ENCODE data around the gene IPO11.

The IPO11 gene

DNA sequence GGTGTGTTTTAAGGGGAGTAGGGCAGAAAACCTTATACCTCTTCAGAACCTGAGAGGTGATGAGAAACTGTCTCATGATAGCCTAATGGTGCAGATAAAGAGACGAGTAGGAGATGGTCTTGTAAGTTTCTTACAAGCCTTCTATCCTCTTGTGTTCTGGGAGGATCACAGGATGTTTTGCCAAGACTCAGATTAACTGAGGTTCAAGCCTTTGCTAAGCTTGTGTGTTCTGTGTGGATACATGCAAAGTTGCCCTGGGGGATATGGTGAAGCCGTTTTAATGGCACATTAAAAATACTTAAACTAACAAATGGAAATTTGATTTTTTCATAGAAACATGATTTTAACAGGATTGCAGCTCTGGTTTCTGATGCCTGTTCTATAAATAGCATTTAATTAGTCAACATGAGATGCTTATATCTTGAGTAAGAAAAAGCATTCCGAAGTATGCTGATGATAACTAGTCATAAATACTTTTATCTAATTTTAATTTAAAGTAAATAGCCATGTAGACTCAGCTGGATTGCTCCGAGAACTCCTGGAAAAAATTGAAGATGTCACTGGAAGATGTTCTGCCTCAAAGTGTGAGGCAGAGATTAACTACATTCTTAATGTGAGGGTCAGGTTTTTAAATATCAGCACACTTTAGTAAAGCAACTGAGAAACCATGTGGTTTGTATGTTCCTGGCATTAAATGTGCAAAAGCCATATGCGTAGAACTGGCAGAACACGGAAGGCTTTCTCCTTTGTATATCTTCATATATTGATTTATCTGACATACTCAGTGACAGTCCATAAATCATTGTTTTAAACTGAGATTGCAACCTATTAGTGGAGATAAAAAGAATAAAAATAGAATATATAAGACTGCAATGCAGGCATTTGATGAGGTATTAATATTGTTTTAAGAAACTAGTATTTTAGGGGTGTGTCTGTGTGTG, 53.7 kb downstream of the IPO11 start:
- H3K4me3 ChIP-seq (ENCODE audit: low read depth, low read length): no peak overlapping the region
- no peak for DNase-seq (ENCODE audit: low read depth)
- TF ChIP-seq, protein P1, sequence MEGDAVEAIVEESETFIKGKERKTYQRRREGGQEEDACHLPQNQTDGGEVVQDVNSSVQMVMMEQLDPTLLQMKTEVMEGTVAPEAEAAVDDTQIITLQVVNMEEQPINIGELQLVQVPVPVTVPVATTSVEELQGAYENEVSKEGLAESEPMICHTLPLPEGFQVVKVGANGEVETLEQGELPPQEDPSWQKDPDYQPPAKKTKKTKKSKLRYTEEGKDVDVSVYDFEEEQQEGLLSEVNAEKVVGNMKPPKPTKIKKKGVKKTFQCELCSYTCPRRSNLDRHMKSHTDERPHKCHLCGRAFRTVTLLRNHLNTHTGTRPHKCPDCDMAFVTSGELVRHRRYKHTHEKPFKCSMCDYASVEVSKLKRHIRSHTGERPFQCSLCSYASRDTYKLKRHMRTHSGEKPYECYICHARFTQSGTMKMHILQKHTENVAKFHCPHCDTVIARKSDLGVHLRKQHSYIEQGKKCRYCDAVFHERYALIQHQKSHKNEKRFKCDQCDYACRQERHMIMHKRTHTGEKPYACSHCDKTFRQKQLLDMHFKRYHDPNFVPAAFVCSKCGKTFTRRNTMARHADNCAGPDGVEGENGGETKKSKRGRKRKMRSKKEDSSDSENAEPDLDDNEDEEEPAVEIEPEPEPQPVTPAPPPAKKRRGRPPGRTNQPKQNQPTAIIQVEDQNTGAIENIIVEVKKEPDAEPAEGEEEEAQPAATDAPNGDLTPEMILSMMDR (IDR thresholded peaks at IDR 0.05; ENCODE audit: low read depth, low read length, missing control alignments): no peak

DNA sequence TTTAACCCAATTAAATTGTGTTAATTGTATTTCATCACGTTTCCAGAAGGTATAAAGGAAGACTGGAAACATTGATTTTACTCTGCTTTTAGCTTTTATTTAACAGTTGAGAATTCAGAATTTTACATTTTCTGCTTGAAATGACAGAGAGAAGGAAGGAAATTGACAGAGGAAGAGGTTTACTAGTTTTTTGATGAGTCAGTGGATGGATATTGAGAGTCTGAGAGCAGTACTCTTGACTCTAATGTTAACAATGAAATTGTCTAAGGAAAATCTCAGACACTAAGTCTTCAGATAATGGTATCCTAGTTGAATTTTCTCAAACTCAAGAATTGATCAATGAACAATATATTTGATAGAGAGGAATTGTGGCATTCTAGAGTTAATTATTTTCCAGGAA, 60.6 kb downstream of the IPO11 start:
- TF ChIP-seq, protein P1 (IDR thresholded peaks at IDR 0.05; ENCODE audit: low read depth, low read length, missing control alignments): no peak
- H3K4me3 ChIP-seq (ENCODE audit: low read depth, low read length): no peak overlapping the region

DNA sequence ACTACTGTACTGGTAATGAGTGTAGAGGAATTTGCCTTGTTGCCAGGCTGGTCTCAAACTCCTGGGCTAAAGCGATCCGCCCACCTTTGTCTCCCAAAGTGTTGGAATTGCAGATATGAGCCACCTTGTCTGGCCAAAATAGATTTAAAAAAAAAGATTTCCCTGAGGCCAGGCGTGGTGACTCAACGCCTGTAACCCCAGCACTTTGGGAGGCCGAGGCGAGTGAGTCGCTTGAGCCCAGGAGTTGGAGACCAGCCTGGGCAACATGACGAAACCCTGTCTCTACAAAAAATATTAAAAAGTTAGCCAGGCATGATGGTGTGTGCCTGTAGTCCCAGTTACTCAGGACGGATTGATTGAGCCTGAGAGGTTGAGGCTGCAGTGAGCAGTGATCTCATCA, 62.5 kb downstream of the IPO11 start:
- TF ChIP-seq, protein P1 (IDR thresholded peaks at IDR 0.05; ENCODE audit: low read depth, low read length, missing control alignments): no peak
- H3K4me3 ChIP-seq (ENCODE audit: low read depth, low read length): no peak overlapping the region
- DNase-seq (ENCODE audit: low read depth): no peak

More for the DNA sequence above, 60.6 kb downstream of the IPO11 start:
- no peak for DNase-seq (ENCODE audit: low read depth)

DNA sequence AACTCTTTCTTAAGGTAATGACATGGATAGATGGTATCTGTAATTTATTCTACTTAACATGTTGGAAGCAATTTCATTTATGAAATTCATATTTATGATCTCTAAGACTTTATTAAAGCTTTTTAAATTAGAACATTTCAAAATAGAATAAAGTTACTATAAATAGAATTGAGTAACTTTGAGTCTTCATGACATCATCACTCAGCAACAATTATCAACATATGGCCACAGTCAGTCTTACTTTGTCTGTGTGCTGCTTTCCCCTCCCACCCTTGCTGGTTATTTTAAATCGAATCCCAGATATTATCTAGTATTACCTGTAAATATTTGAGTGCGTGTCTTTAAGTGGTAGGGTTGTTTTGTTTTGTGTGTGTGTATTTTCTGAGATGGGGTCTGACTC, 65.2 kb downstream of the IPO11 start:
- no peak for DNase-seq (ENCODE audit: low read depth)
- TF ChIP-seq, protein P1 (IDR thresholded peaks at IDR 0.05; ENCODE audit: low read depth, low read length, missing control alignments): no peak
- H3K4me3 ChIP-seq (ENCODE audit: low read depth, low read length): no peak overlapping the region

DNA sequence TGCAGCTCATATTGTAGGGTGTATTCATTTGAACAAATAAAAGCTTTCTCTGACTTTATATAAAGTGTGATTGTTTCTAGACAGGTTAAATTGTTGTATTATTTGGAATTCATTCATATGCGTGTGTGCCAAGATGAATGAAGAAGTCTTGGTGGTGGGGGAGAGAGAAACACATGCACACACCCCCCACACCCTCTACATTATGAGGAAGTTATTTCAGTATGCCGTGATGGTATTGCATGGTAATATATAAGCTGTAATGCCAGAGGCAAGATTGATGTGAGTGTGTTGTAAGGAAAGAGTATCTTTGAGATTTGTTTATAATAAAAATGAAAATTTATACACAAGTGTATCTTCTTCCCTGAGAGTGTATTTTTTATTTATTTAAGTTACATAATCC, 71.0 kb downstream of the IPO11 start:
- DNase-seq (ENCODE audit: low read depth): no peak
- TF ChIP-seq, protein P1 (IDR thresholded peaks at IDR 0.05; ENCODE audit: low read depth, low read length, missing control alignments): no peak
- no peak overlapping the region for H3K4me3 ChIP-seq (ENCODE audit: low read depth, low read length)

DNA sequence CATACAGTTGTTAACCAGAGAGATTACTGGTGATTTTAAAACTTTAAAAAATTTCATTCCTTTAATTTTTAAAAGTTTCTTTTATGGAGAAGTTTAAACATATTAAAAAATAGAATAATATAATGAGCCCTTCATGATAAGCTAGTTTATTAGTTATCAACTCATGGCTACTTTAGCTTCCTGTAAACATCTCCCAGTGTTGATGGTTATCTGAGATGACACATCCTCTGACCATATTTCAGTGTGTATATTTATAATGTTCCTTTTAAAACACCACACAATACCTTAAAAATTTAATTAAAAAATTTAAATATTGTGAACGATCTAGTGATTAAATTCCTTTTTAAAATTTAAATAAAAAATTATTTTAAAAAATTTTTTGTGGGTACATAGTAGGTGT, 74.1 kb downstream of the IPO11 start:
- TF ChIP-seq, protein P1 (IDR thresholded peaks at IDR 0.05; ENCODE audit: low read depth, low read length, missing control alignments): no peak
- no peak overlapping the region for H3K4me3 ChIP-seq (ENCODE audit: low read depth, low read length)
- DNase-seq (ENCODE audit: low read depth): no peak

DNA sequence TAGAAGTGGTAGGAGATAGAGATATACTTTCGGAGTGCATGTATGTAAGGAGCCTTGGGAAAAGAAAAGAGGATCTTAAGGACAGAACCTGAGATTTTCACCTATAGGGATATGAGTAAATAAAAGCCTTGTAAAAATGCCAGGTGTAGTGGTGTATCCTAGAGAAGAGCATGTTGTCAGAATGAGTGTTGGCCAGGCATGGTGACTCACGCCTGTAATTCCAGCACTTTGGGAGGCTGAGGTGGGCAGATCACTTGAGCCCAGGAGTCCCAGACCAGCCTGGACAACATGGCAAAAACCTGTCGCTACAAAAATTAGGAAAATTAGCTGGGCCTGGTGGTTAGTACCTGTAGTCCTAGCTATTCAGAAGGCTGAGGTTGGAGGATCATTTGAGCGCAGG, 76.0 kb downstream of the IPO11 start:
- TF ChIP-seq, protein P1 (IDR thresholded peaks at IDR 0.05; ENCODE audit: low read depth, low read length, missing control alignments): no peak
- DNase-seq (ENCODE audit: low read depth): no peak
- no peak overlapping the region for H3K4me3 ChIP-seq (ENCODE audit: low read depth, low read length)

Measured in GM12864 (cell line).